ENCODE measurements around the gene FICD. TPM values are rescaled to one million over a fixed set of nuclear protein-coding genes. Genes with fewer than 3 reads are reported as not detected.

Gene FICD
- polyA plus RNA-seq, 3 donors = 1.00 to 1.9 (median 1.6) TPM

DNA sequence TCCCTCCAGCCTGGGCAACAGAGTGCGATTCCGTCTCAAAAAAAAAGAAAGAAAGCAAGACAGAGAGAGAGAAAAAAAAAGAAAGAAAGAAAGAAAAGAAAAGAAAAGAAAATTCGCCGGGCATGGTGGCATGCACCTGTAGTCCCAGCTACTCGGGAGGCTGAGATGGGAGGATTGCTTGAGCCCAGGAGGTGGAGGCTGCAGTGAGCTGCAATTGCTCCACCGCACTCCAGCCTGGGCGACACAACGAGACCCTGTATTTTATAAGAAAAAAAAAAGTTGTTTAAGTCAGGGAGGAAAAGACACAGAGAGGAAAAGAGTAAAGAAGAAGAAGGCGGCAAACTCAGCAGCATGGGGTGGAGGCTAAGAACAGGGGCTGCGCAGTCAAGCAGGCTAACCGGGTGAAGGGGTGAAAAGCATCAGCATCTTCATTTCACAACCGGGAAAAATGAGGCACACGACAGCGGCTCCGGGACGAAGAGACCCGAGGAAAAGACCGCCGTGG, 557 bp upstream of the FICD start:
- H3K4me3 ChIP-seq (replicated peaks in 1 of 3; ENCODE audit: low read depth in 2 of 3, low read length in 3 of 3) = peak overlapping the region in 2 of 3 experiments; percentile 85 to 93
- peak overlapping the region; percentile 85 for H3K4me2 ChIP-seq (replicated peaks; ENCODE audit: extremely low read depth, low read length, poor library complexity, severe bottlenecking)
- Mint-ChIP-seq H3K27ac (peak overlapping the region in 5 of 7 donors; percentile 42 to 96 (median 89)), H3K27me3 (ENCODE audit: low read depth in 3 of 3) (peaks cover 10 to 14% (median 11%) of the 10 kb centered on the region in 3 donors), H3K36me3 (peaks cover 18 to 26% of the 10 kb centered on the region in 2 donors), H3K4me1 (peaks cover 24% of the 10 kb centered on the region), H3K9me3 (peaks cover 0 to 4% (median 0%) of the 10 kb centered on the region in 7 donors), H3K4me3 (peak overlapping the region; percentile 89 to 93)
- H3K9me3 ChIP-seq (replicated peaks in 1 of 2; ENCODE audit: control insufficient read depth in 1 of 2, insufficient read depth in 1 of 2, low read length in 2 of 2) = no peaks in the 10 kb centered on the region
- H4K20me1 ChIP-seq (ENCODE audit: insufficient read depth, low read length) = peaks cover under 1% of the 10 kb centered on the region
- no peaks in the 10 kb centered on the region for H3K27me3 ChIP-seq (ENCODE audit: control insufficient read depth in 2 of 2, insufficient read depth in 2 of 2, low read length in 2 of 2)
- peaks cover 13 to 24% of the 10 kb centered on the region in 2 donors for H3K4me1 ChIP-seq (ENCODE audit: control insufficient read depth in 1 of 2, insufficient read depth in 2 of 2, low read length in 2 of 2)
- H3K9ac ChIP-seq (ENCODE audit: insufficient read depth, low read length, poor library complexity, severe bottlenecking) = peak overlapping the region; percentile 88
- WGBS (ENCODE audit: insufficient coverage) = 27% methylated on average over 17 of the region's 19 CpGs
- peaks cover 13% of the 10 kb centered on the region for H3K79me2 ChIP-seq (ENCODE audit: insufficient read depth, low read length)
- intact Hi-C loops (cut with micrococcal nuclease) = loop anchor here (10.0 kb wide), 2 partner anchors 580 to 840 kb away; partner anchors contain the start of genes ALKBH2 (in 2 of the 2) and UNG (in 2 of the 2)
- DNase-seq = no peak
- H3K36me3 ChIP-seq (replicated peaks in 1 of 2; ENCODE audit: control insufficient read depth in 1 of 2, insufficient read depth in 2 of 2, low read length in 2 of 2) = peaks cover 19 to 28% of the 10 kb centered on the region in 2 donors
- no peak overlapping the region for H3K27ac ChIP-seq (ENCODE audit: low read depth in 1 of 2, low read length in 2 of 2)
- H2AFZ ChIP-seq (ENCODE audit: insufficient read depth, low read depth, low read length, poor library complexity, severe bottlenecking) = peak overlapping the region; percentile 85
- TF ChIP-seq, protein P1, sequence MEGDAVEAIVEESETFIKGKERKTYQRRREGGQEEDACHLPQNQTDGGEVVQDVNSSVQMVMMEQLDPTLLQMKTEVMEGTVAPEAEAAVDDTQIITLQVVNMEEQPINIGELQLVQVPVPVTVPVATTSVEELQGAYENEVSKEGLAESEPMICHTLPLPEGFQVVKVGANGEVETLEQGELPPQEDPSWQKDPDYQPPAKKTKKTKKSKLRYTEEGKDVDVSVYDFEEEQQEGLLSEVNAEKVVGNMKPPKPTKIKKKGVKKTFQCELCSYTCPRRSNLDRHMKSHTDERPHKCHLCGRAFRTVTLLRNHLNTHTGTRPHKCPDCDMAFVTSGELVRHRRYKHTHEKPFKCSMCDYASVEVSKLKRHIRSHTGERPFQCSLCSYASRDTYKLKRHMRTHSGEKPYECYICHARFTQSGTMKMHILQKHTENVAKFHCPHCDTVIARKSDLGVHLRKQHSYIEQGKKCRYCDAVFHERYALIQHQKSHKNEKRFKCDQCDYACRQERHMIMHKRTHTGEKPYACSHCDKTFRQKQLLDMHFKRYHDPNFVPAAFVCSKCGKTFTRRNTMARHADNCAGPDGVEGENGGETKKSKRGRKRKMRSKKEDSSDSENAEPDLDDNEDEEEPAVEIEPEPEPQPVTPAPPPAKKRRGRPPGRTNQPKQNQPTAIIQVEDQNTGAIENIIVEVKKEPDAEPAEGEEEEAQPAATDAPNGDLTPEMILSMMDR (IDR thresholded peaks at IDR 0.05) = no peak

DNA sequence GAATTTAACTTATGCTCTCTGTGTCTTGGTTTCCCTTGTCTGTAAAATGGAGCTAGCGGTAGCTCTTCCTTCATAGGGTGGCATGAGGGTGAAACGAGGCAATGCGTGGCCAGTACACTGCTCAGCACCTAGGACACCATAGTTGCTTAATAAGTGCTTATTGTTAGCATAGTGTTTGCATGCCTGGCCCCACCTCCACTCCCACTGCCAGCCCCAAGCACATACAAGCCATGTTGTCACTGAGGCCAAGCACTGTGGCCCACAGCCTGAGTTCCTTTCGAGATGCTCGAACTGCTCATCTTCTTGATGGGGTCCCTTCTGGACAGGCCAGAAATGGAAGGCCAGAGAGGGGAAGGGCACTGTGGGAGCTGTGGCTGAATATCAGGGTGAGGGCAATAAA, 839 bp downstream of the FICD start:
- peak overlapping the region; percentile 89 to 93 for H3K4me3 Mint-ChIP-seq
- H3K4me1 Mint-ChIP-seq = peaks cover 24% of the 10 kb centered on the region
- peaks cover 32 to 40% of the 10 kb centered on the region in 2 donors for H3K36me3 Mint-ChIP-seq
- Histone ChIP-seq H3K4me1 (ENCODE audit: control insufficient read depth in 1 of 2, insufficient read depth in 2 of 2, low read length in 2 of 2) (peaks cover 13 to 24% of the 10 kb centered on the region in 2 donors), H3K9me3 (replicated peaks in 1 of 2; ENCODE audit: control insufficient read depth in 1 of 2, insufficient read depth in 1 of 2, low read length in 2 of 2) (no peaks in the 10 kb centered on the region), H3K4me3 (replicated peaks in 1 of 3; ENCODE audit: low read depth in 2 of 3, low read length in 3 of 3) (peak overlapping the region; percentile 66 to 93 (median 85)), H3K9ac (ENCODE audit: insufficient read depth, low read length, poor library complexity, severe bottlenecking) (peak overlapping the region; percentile 88), H3K36me3 (replicated peaks in 1 of 2; ENCODE audit: control insufficient read depth in 1 of 2, insufficient read depth in 2 of 2, low read length in 2 of 2) (peaks cover 33 to 42% of the 10 kb centered on the region in 2 donors), H3K79me2 (ENCODE audit: insufficient read depth, low read length) (peaks cover 13% of the 10 kb centered on the region), H2AFZ (ENCODE audit: insufficient read depth, low read depth, low read length, poor library complexity, severe bottlenecking) (peak overlapping the region; percentile 85), H3K27ac (ENCODE audit: low read depth in 1 of 2, low read length in 2 of 2) (peak overlapping the region in 1 of 2 donors; percentile 87), H4K20me1 (ENCODE audit: insufficient read depth, low read length) (peaks cover 4% of the 10 kb centered on the region), H3K27me3 (ENCODE audit: control insufficient read depth in 2 of 2, insufficient read depth in 2 of 2, low read length in 2 of 2) (no peaks in the 10 kb centered on the region), H3K4me2 (replicated peaks; ENCODE audit: extremely low read depth, low read length, poor library complexity, severe bottlenecking) (peak overlapping the region; percentile 85)
- 82% methylated on average over 2 of the region's 5 CpGs for WGBS (ENCODE audit: insufficient coverage)
- TF ChIP-seq, protein P1 (IDR thresholded peaks at IDR 0.05) = no peak
- intact Hi-C loops (cut with micrococcal nuclease) = loop anchor here (5.0 to 10.0 kb wide), 3 partner anchors 46 to 841 kb away; partner anchors contain the start of genes ALKBH2 (in 2 of the 2), UNG (in 2 of the 2), ISCU (in 1 of the 2) and SART3 (in 1 of the 2)
- H3K27ac Mint-ChIP-seq = peak overlapping the region in 6 of 7 donors; percentile 88 to 96 (median 94)
- H3K27me3 Mint-ChIP-seq (ENCODE audit: low read depth in 3 of 3) = peaks cover 4 to 14% (median 11%) of the 10 kb centered on the region in 3 donors
- H3K9me3 Mint-ChIP-seq = peaks cover 0 to 2% (median 0%) of the 10 kb centered on the region in 7 donors
- DNase-seq = no peak

Measured in CD14-positive monocyte (primary cell).